ENCODE results near the gene NDST1. TPM values are rescaled to one million over a fixed set of nuclear protein-coding genes. Genes with fewer than 3 reads are reported as not detected.

Gene NDST1
- polyA plus RNA-seq, 3 donors: 51.9 to 65.6 (median 55.3) TPM

DNA sequence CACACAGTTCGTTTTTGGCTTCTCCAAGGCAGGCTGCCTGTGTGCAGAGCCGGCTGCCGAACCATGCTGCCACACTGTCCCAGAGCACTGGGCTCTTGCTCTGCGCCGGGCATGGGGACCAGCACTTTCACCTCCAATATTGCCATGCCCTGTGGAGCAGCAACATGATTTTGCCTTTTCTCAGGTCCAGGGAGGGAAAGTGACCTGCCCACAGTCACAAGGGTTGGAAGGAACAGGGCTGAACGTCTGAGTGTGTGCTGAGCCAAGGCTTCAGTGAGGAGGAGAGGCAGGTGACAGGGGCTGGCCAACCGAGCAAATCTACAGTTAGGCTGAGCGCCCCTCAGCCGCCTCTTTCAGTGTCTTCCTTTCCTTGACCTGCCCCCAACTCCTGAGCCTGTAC is 98.5 kb downstream of the NDST1 start:
- DNase-seq (ENCODE audit: extremely low read depth in 1 of 11, low read depth in 9 of 11, low spot score in 4 of 11): no peak

DNA sequence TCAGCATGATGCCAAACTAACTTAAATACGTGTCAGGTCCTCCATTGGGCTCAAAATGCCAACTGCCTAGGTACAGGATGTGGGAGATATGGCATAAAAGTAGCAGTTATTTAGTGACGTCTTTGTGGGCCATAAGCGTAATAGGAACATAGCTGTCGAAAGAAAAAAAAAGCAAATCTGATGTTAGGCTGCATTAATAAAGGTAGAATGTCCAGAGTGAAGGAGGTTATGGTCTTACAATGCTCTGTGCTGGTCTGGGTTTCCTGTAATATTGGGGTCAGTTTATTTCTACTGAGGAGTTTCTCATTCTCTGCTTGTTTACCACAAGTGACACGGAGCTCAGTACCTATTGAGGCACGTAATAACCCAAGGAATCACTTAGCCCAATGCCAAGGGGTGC is 99.2 kb downstream of the NDST1 start:
- DNase-seq (ENCODE audit: extremely low read depth in 1 of 11, low read depth in 9 of 11, low spot score in 4 of 11): no peak

Other genes with a start within 250 kb of the NDST1 start
- gene CAMK2A, start 218.4 kb upstream of the NDST1 start, polyA plus RNA-seq (ENCODE audit: insufficient read length in 3 of 3): 1 to 10 TPM; 3.8 to 4.9 (median 4.1) TPM
- 1 to 10 TPM; 2.6 to 4.3 (median 2.8) TPM for gene ARSI, start 205.2 kb upstream of the NDST1 start, polyA plus RNA-seq (ENCODE audit: insufficient read length in 3 of 3)
- gene TCOF1, start 150.4 kb upstream of the NDST1 start, polyA plus RNA-seq (ENCODE audit: insufficient read length in 3 of 3): 10 to 100 TPM; 36.9 to 39.5 (median 39.3) TPM
- 100 to 1,000 TPM; 215 to 372 (median 259) TPM for gene CD74, start 95.2 kb upstream of the NDST1 start, polyA plus RNA-seq (ENCODE audit: insufficient read length in 3 of 3)
- gene RPS14, start 58.4 kb upstream of the NDST1 start, polyA plus RNA-seq (ENCODE audit: insufficient read length in 3 of 3): 1,000 to 10,000 TPM; 1,682 to 2,258 (median 2,070) TPM
- 100 to 1,000 TPM in 2 of 3 donors, 10 to 100 TPM in 1; 89.8 to 111 (median 100) TPM for gene SYNPO, start 132.5 kb downstream of the NDST1 start, polyA plus RNA-seq (ENCODE audit: insufficient read length in 3 of 3)
- 1 to 10 TPM; 6.4 to 8.1 (median 6.6) TPM for gene MYOZ3, start 153.1 kb downstream of the NDST1 start, polyA plus RNA-seq (ENCODE audit: insufficient read length in 3 of 3)
- 10 to 100 TPM; 74.3 to 79.0 (median 78.3) TPM for gene RBM22, start 192.9 kb downstream of the NDST1 start, polyA plus RNA-seq (ENCODE audit: insufficient read length in 3 of 3)